GM18873 (cell line): ENCODE measurements around the gene RGP1.

ENCODE experiments used
- ATAC-seq: cut with Tn5 transposase; IDR thresholded peaks from one replicate; pipeline ENCODE4 v1.9.1; 2021; ENCODE audit warnings: mild to moderate bottlenecking, moderate library complexity, moderate number of reproducible peaks; ENCODE audit not compliant: unreplicated experiment, low FRiP score

The RGP1 gene

DNA sequence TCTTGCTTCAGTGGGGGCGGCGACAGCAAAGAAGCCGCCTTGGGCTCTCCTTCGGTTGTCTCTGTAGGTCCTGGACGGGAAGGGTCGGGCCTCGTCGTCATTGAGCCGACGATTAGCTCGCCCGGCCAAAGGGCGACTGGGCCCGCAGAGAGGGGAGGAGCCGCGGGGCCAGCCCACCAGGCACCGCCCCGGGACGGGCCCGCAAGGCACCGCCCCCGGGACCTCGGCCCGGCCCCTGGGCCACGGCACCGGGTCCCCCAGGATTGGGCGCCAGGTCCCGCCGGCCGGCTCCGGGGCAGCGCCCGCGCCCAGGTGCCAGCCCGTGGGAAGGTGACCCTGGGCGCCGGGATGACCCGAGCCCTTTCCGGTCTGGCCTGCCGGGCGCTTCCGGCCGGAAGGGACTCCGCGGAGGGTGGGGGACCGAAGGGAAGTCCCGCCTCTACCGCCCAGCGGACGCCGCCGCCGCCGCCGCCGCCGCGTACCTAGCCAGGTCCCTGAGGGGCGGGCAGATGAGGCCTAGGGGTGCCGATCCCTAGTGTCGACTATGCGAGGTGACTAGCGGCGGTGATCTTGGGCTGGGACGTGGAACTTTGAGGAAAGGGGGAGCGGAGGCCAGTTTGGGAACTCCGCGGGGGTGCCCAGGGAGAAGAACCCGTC is at the start of gene RGP1, which contains the start of gene GBA2:
Gene RGP1, plus strand, starts transcription at position 430 of the 657 bp plus-strand sequence. CDS start 469 bp downstream, outside the sequence.
Gene GBA2, minus strand, starts transcription at position 371 of the 657 bp plus-strand sequence. CDS start 524 bp downstream, outside the sequence.
- peak; percentile 54 for ATAC-seq

GRCh38 chr9:35700031-35700430 is 49.1 kb upstream of the RGP1 start:
- ATAC-seq = no peak

GRCh38 chr9:35700942-35701341 is 48.1 kb upstream of the RGP1 start:
- ATAC-seq = no peak

GRCh38 chr9:35702696-35703095 is 46.4 kb upstream of the RGP1 start:
- ATAC-seq = no peak

GRCh38 chr9:35703906-35704672 is 45.0 kb upstream of the RGP1 start:
- no peak for ATAC-seq

DNA sequence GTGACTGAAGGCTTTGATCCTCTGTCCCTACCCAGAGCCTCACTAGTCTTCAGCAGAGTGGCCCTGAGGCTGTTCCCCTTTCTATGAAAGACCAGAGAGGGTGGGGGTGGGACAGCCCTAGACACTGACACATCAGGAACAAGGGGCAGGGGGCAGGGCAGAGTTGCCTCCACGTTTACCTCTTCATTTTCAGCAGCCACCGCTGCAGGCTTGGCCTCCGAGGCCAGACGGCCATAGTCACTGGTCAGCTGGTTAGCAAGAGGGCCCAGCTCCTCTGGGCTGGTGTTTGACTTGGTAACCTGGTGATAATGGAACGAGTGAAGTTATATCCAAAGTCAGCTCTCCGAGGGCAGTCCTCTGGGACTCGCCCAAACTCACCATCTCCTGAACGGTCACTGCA is 43.7 kb upstream of the RGP1 start:
- ATAC-seq = no peak

DNA sequence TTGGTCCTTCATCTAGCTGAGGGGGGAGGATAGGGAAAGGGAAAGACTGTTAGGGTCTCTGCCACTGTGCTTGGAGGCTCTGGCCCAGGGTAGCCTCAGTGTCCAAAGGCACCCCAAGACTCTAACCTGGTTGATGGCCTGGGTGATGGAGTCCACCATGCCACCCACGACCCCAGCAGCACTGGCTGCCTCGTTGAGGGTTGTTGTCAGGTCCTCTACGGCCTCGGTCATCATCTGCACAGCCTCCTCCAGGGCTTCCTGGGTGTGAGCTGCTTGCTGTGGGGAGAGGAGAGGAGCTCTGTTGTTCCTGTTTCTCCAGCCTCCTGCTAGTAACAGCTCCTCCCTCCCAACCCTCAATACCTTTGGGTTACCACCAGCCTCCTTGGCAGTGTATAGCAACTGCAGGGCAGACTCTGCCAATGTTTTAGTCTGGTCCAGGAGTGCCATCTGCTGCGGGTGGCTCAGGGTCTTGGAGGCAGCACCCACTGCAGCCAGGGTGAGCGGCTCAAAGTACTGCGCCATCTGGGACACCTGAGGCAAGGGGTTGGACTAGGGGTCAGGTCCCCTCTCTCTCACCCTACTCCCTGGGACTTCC is 43.2 kb upstream of the RGP1 start:
- no peak for ATAC-seq

- ATAC-seq = no peak
These were observed 42.1 kb upstream of the RGP1 start for GRCh38 chr9:35706951-35707350.

DNA sequence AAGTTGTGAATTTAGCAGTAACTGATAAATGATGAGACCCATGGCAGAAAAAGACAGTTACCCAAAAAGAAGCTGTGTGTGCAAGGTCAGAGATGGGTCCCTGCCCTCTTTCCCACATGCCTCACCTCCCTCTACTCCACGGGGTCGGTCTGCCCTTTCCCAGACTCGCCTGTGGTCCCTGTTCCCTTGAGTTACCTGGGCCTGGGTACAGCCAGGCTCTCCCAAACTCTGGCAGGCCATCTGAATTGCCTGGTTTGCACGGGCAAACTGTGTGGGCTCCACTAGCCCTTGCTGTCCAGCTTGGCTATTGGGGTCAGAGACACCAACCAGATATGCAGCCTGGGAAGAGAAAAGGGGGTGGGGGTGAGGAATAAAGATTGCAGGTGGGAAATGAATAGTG is 40.9 kb upstream of the RGP1 start:
- ATAC-seq = no peak

GRCh38 chr9:35710818-35711500 is 38.1 kb upstream of the RGP1 start:
- ATAC-seq = no peak

- no peak for ATAC-seq
These were observed 37.3 kb upstream of the RGP1 start for GRCh38 chr9:35711501-35712428.

DNA sequence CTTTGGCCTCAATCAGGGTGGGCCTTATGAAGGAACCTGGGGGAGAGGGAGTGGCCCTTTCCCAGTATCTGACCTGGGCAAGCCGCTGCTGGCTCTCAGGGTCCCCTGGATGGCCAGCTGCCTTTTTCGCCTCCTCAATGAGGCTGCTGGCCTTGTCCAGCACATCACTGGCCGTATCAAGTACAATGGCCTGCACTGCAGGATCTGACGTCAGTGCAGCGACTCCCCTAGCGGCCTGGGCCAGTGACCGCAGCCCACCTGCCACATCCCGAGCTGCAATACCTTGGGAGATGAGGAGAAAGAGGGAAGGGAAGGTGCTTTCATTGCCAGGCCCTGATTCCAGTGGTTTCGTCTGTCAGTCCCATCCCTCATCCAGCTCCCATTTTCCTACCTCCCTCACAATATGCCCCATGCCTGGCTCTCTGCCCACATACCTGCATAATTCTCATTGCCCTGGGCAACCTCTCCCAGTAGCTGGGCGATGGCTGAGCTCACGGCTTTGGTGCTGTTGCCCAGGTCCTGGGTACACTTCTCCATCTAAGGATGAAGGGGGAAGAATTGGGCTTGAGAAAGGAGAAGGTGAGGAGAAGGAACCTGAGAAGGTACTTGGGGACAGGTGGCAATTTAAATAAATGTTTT is 36.2 kb upstream of the RGP1 start:
- ATAC-seq = no peak

GRCh38 chr9:35713578-35713977 is 35.5 kb upstream of the RGP1 start:
- no peak for ATAC-seq

GRCh38 chr9:35714123-35714522 is 35.0 kb upstream of the RGP1 start:
- no peak for ATAC-seq

DNA sequence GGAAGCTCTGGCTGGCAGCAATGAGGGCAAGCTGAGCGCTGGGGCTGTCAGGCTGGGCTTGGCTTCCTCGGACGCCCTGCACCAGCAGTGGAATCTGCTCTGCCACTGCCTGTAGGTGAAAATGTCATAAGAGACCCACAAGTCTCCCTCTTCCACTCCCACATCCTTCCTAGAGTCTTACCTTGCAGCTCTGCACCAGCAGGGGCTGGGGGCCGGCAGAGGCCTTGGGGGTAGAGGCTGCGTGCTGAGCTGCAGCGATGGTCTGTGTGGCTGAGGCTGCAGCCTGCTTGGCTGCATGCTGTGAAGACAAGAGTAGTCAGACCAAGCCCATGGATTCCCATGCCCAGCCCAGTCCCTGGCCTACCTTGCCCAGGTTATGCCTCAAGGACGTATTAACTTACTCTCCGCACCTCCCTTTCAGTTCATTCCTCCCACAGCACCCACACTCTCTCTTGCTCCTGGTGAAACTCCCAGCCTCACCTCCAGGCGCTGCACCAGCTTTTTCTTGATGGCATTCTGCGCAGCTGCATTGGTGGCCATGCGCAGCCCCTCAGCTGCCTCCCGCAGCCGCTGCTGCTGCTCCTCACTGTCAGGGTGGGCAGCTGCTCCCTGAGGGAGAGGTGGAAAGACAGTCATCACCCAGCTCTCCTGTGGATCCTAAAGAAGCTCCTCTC is 34.4 kb upstream of the RGP1 start:
- no peak for ATAC-seq

DNA sequence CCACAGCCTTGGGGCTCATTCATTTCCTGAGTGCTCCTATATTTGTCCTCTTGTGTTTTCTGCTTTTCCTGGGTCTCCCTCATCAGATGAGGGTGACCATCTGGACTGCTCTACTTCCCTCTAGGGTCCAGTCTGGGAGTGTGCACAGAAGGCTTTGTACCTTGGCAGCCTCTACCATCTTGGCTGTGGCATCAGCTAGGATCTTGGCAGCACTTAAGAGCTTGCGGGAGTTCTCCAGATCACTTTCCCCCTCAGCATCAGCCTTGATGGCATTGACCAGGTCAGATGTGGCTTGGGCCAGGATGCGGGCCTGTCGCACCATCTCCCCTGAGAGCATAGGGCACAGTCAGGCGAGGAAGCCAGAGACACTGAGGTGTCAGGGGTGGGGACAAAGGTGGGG is 32.9 kb upstream of the RGP1 start:
- no peak for ATAC-seq

- no peak for ATAC-seq
These were observed 31.8 kb upstream of the RGP1 start for GRCh38 chr9:35717132-35717870.
